IPS-18c (cell line): Measurements from ENCODE around the gene GLIS1.
"Not testable (repeated sequence)": the region's sequence is repeated elsewhere in the genome, so short reads cannot be mapped to it uniquely, and the experiment has no call there.

Source experiments
- H3K4me3 ChIP-seq: 2 replicates; pipeline ENCODE4 v1.7.0; 2013; ENCODE audit warnings: low read depth, mild to moderate bottlenecking, low read length, moderate library complexity; ENCODE audit not compliant: insufficient read depth
- H3K9me3 ChIP-seq: one replicate; pipeline ENCODE4 v1.6.1; 2013; ENCODE audit warnings: mild to moderate bottlenecking, low read length, moderate library complexity; ENCODE audit not compliant: control insufficient read depth, insufficient read depth

Gene GLIS1

DNA sequence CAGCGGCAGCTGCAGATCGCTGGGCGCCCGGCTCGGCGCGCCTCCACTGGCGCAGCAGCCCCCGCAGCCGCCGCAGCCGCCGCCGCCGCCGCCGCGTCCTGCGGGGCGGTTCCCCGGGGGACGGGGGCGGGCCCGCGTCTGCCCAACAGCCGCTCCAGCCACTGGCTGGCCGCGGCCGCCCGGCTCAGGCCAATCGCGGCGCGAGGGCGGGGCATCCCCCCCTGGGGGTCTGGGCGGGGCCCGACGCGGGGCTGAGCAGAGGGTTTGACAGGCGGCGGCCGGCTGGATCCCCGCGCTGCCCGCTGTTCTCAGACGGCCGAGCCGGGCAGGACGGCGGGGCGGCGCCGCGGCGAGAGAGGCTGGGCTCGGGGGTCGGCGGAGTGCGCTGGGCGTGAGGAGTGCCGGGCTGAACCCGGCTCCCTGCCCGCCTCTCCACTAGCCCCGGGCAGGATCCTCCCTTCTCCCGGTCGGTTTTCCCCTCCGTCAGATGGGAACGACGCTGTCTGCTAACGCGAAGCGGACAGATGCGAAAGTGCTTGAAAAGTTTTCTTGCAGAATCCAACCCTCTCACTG, at the start of gene GLIS1:
GLIS1 (minus strand) TSS at position 56 of the 573 bp plus-strand sequence. CDS start 1,100 bp downstream, outside the sequence.
- H3K9me3 ChIP-seq, result peaks cover 2% of the 10 kb centered on the region
- peak within 1 kb of the TSS; percentile 60 for H3K4me3 ChIP-seq

DNA sequence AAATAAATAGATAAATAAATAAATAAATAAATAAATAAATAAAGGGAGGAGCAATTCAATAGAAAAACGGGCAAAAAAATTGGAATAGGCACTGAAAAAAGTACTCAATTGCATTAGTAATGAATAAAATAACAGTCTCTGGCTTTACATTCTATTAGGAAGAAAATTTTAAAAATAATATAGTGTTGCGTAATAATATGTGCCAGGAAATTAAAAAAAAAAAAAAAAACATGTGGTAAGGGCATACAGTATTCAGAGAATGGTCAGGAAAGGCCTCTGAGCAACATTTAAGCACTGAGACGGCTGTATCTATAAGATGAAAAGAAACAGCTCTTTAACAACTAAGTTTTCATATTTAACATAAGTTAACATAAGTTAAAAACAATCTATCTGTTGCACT, 48.7 kb upstream of the GLIS1 start:
- Histone ChIP-seq H3K4me3 (no peak overlapping the region), H3K9me3 (no peaks in the 10 kb centered on the region)

DNA sequence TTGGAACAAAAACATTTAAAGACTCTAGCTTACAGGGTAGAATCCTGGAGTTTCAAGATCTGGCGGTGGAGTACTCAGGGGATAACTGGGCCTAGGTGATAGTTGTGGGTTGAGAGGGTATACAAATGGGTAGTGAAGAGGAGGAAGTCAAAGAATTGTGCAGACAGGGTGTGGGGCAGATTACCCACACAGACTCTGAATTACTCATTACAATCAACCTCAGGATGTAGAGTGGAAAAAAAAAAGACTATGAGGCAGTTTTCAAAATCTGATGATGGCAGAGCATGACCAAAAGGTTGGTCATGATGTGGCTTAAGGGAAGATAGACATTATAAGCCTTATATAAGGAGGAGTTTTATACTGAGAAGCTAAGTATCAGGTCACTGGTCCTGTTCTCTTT, 44.1 kb upstream of the GLIS1 start:
- H3K9me3 ChIP-seq, result no peaks in the 10 kb centered on the region

GRCh38 chr1:53781654-53782053, 42.7 kb upstream of the GLIS1 start:
- Histone ChIP-seq H3K4me3 (no peak overlapping the region), H3K9me3 (no peaks in the 10 kb centered on the region)

More for the DNA sequence above, 44.1 kb upstream of the GLIS1 start:
- no peak overlapping the region for H3K4me3 ChIP-seq

DNA sequence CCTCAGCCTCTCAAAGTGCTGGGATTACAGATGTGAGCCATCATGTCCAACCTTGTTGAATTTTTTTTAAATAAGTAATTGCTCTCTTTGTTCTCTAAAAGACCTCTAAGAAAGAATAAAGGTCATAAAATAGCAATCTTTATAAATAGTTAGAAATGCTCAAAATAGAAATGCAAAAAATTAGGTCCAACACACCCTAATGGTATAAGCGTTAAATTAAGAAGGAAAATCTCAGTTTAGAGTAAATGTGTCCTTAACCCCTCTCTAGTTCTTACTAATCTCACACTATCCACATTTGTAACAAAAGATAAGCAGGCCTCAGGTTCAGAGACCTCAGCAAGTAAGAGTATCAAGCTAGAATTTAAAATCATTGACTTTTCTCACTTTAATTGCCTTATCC, 38.3 kb upstream of the GLIS1 start:
- H3K4me3 ChIP-seq, result no peak overlapping the region
- H3K9me3 ChIP-seq, result no peaks in the 10 kb centered on the region

DNA sequence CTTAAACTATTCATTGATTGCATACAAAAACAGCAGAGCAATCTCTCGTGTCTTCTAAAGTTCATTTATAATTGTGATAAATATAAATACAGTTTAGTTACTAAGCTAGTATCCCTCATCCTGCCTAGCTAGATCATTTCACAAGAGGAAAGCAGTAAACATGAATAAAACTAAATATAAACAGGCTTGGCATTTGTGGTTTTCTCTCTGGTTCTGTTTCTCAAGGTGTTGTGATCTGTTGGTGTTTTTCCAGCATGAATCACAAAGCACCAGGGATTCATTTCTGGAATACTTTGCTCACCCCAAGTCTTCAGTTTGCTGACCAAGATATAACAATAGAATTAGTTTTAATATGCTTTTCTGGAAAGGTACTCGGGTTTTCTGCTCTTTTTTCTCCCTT, 32.7 kb upstream of the GLIS1 start:
- Histone ChIP-seq H3K9me3 (no peaks in the 10 kb centered on the region), H3K4me3 (no peak overlapping the region)

DNA sequence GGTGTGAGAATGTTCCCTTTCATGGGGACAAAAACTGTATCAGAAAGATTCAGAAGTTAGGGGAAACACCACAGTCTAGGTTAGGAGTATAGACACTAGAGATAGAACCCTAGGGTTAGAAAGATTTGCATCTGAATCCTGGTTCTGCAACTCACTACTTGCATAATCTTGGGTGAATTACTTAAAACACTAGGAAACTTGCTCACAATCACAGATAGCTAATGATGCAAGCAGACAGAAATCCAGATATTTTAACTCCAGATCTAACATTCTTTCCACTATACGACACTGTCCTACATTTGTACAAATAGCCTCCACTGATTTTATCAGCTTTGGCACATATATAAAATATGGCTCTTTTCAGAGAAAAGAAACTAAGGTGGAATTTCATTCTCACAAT, 30.8 kb upstream of the GLIS1 start:
- no peak overlapping the region for H3K4me3 ChIP-seq
- H3K9me3 ChIP-seq, result no peaks in the 10 kb centered on the region

DNA sequence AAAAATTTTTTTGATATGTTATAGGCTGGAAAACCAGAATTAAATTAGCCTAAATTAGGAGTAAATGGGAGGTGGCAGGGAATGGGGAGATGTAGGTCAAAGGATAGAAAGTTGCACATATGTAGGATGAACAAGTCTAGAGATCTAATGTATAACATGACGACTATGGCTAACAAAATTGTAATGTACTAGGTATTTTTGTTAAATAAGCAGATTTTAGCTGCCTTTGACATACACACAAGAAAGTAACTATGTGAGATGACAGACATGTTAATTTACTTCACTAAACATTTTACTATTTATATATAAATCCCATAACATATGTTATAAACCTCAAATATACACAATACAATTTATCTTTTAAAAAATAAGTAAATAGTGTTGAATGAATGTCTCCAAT, 30.2 kb upstream of the GLIS1 start:
- Histone ChIP-seq H3K4me3 (no peak overlapping the region), H3K9me3 (no peaks in the 10 kb centered on the region)

DNA sequence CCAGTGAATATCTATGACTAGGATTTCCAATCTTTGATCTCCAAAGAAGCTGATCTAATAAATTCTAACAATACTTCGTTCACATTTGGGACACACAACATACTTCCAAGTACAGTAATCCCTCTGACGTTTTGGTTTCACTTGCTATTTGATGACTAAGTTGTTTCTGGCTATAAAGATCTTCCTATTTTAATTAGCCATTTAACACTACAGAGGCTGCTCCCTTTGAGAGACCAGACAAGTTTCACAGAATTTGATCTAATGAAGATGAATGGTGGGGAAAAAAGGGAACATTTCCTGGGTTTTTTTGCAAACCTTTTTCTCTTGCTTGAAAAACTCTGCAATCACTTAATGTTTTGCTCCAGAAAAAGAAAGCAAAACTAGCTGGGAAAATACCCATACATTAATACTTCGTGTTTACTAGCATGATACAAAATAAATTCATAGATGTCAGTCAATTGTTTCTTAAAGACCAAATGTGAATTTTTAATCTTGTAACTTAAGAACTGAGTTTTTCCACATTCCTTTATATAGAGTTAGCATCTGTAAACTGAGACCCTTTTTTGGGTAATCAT, 28.0 kb upstream of the GLIS1 start:
- H3K4me3 ChIP-seq, result no peak overlapping the region
- no peaks in the 10 kb centered on the region for H3K9me3 ChIP-seq

- Histone ChIP-seq H3K9me3 (no peaks in the 10 kb centered on the region), H3K4me3 (no peak overlapping the region)
Observed at GRCh38 chr1:53766194-53766742, 27.3 kb upstream of the GLIS1 start.

GRCh38 chr1:53765657-53766056, 26.7 kb upstream of the GLIS1 start:
- H3K9me3 ChIP-seq, result no peaks in the 10 kb centered on the region
- no peak overlapping the region for H3K4me3 ChIP-seq

DNA sequence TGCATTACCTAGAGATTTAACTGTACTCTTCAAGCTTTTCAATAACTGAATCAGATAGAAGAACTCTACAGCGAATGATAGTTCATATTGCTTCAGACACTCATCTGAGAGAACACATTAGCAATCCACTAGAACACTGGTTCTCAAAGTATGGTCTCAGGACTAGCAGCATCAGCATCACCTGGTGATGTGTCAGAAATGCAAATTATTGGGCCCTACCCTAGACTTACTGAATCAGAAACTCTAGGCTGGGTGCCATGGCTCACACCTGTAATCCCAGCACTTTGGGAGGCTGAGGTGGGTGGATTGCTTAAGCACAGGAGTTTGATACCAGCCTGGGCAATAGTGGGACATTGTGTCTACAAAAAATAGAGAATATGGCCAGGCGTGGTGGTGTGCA, 24.9 kb upstream of the GLIS1 start:
- no peak overlapping the region for H3K4me3 ChIP-seq
- peaks cover 2% of the 10 kb centered on the region for H3K9me3 ChIP-seq

- Histone ChIP-seq H3K9me3 (peaks cover 2% of the 10 kb centered on the region), H3K4me3 (no peak overlapping the region)
Observed at GRCh38 chr1:53763461-53763860, 24.5 kb upstream of the GLIS1 start.

DNA sequence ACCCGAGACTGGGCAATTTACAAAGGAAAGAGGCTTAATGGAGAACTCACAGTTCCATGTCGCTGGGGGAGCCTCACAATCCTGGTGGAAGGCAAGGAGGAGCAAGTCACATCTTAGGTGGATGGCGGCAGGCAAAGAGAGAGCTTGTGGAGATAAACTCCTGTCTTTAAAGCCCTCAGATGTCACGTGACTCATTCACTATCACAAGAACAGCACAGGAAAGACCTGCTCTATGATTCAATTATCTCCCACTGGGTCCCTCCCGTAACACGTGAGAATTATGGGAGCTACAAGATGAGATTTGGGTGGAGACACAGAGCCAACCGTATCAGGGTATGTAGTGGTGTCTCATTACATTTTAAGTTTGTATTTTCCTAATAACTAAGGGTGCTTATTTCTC, 21.5 kb upstream of the GLIS1 start:
- not testable (repeated sequence) for H3K9me3 ChIP-seq, H3K4me3 ChIP-seq

GRCh38 chr1:53755874-53756273, 16.9 kb upstream of the GLIS1 start:
- no peak overlapping the region for H3K4me3 ChIP-seq

DNA sequence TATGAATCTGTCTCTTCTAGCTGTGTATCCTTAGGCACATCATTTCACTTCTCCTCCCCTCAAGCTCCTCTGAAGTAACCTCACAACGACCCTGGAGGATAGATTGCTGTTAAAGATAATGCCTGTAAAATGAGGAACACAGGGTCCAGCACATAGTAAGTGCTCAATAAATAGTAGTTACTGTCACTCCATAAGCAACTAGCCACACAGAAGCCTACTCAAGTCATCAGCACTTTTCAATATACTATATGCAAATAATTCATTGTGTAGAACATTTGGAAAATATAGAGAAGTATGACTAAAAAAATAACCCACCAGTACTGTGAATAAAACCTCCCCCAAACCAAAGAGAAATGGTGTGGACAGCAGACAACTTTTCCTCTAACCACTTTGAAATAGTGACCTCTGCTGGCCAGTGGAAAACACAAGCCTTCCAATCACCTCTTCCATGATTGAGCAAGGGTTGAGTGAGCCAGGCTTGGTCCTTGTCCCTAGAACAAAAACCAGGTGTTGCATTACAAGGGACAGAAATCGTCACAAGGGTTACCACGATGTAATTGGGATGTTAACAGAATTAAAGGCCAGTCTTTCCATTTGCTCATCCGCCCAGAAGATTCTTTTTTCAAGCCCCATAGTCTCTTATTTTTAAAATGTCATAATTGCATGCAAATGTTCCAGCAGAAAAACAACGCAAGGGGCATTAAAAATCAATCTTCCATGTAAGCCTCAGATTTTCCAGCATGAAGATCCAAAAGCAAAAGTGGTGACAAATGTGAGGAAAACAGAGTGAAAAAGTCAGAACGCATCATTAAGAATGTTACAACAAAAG, 15.7 kb upstream of the GLIS1 start:
- no peak overlapping the region for H3K4me3 ChIP-seq
- peaks cover 2% of the 10 kb centered on the region for H3K9me3 ChIP-seq

More at GRCh38 chr1:53755874-53756273, 16.9 kb upstream of the GLIS1 start:
- peaks cover 2% of the 10 kb centered on the region for H3K9me3 ChIP-seq

DNA sequence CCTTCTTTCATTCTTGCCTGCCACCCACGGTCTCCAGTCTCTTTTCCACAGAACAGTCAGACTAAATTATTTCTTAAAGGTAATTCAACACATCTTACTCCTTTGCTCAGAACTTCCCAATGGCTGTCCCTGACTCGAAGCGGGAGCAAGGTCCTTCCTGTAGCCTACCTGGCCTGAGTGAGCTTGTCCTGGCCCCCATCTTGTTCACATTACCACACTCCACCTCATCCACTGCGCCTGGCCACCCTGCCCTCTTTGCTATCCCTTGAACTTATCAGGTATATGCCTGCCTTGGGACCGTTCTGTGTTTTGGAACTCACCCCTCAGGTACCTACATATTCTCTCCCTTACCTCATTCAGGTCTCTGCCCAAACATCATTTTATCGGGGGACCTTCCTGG, 13.3 kb upstream of the GLIS1 start:
- H3K9me3 ChIP-seq, result no peaks in the 10 kb centered on the region
- H3K4me3 ChIP-seq, result no peak overlapping the region

- Histone ChIP-seq H3K4me3 (no peak overlapping the region), H3K9me3 (no peaks in the 10 kb centered on the region)
Observed at GRCh38 chr1:53747841-53748240, 8.9 kb upstream of the GLIS1 start.
